Endothelial cell (in vitro differentiated cells): ENCODE measurements around the gene PNLDC1. TPM values are rescaled to one million over a fixed set of nuclear protein-coding genes. Genes with fewer than 3 reads are reported as not detected.

Experiments
- DNase-seq: peaks from one replicate; pipeline ENCODE4 v3.0.0; 2021; ENCODE audit warnings: low spot score
- H3K27ac Mint-ChIP-seq: one replicate; pipeline ENCODE4 v1.8.0; 2021; ENCODE audit warnings: mixed read lengths, inconsistent platforms; ENCODE audit not compliant: unreplicated experiment
- H3K27me3 Mint-ChIP-seq: one replicate; pipeline ENCODE4 v1.8.0; 2021; ENCODE audit warnings: mild to moderate bottlenecking, moderate library complexity, mixed read lengths, inconsistent platforms; ENCODE audit not compliant: unreplicated experiment
- H3K36me3 Mint-ChIP-seq: one replicate; pipeline ENCODE4 v1.8.0; 2021; ENCODE audit warnings: mild to moderate bottlenecking, low read depth, mixed read lengths, inconsistent platforms; ENCODE audit not compliant: unreplicated experiment
- H3K4me1 Mint-ChIP-seq: one replicate; pipeline ENCODE4 v1.8.0; 2021; ENCODE audit warnings: mild to moderate bottlenecking, mixed read lengths, inconsistent platforms; ENCODE audit not compliant: unreplicated experiment
- H3K4me3 Mint-ChIP-seq: one replicate; pipeline ENCODE4 v1.8.0; 2021; ENCODE audit warnings: mild to moderate bottlenecking, mixed read lengths, inconsistent platforms; ENCODE audit not compliant: unreplicated experiment
- H3K9me3 Mint-ChIP-seq: one replicate; pipeline ENCODE4 v1.8.0; 2021; ENCODE audit warnings: mixed read lengths, inconsistent platforms; ENCODE audit not compliant: unreplicated experiment
- CTCF ChIP-seq: fragments of 200-600 bp; sonication (generic); IDR thresholded peaks from one replicate; pipeline ENCODE4 v1.5.0; 2021; ENCODE audit warnings: antibody characterized with exemption; ENCODE audit not compliant: unreplicated experiment
- total RNA-seq: library from RNA; stranded (reverse); fragmentation: NEBNext Ultra II Directional; extraction: Animal tissue kit (Norgen Biotek cat#: 25700); gene quantifications from one replicate; pipeline ENCODE4 v1.2.1, GENCODE V29; 2021; ENCODE audit not compliant: unreplicated experiment

PNLDC1 gene
- total RNA-seq, 1 donor from 2014 or later, result not detected

GRCh38 chr6:159760602-159761057, 39.4 kb upstream of the PNLDC1 start:
- H3K27me3 Mint-ChIP-seq, result peaks cover 16% of the 10 kb centered on the region
- peaks cover 33% of the 10 kb centered on the region for H3K4me1 Mint-ChIP-seq
- H3K27ac Mint-ChIP-seq, result peak overlapping the region; percentile 99
- H3K9me3 Mint-ChIP-seq, result no peaks in the 10 kb centered on the region
- H3K36me3 Mint-ChIP-seq, result peaks cover 29% of the 10 kb centered on the region
- no peak for TF ChIP-seq CTCF
- H3K4me3 Mint-ChIP-seq, result peak overlapping the region; percentile 94
- DNase-seq, result peak; percentile 16

GRCh38 chr6:159761129-159761872, 38.8 kb upstream of the PNLDC1 start:
- H3K4me3 Mint-ChIP-seq, result peak overlapping the region; percentile 94
- no peaks in the 10 kb centered on the region for H3K9me3 Mint-ChIP-seq
- peak; percentile 50 for DNase-seq
- no peak for TF ChIP-seq CTCF
- H3K4me1 Mint-ChIP-seq, result peaks cover 35% of the 10 kb centered on the region
- peak overlapping the region; percentile 99 for H3K27ac Mint-ChIP-seq
- H3K36me3 Mint-ChIP-seq, result peaks cover 32% of the 10 kb centered on the region
- peaks cover 16% of the 10 kb centered on the region for H3K27me3 Mint-ChIP-seq

GRCh38 chr6:159761873-159762680, 38.0 kb upstream of the PNLDC1 start, which contains the start of gene ACAT2:
Gene ACAT2, plus strand, starts transcription at chr6:159762045. Its CDS starts 43 bp downstream, at chr6:159762088.
- Mint-ChIP-seq H3K27me3 (peaks cover 16% of the 10 kb centered on the region), H3K4me1 (peaks cover 35% of the 10 kb centered on the region), H3K27ac (peak within 1 kb of the TSS; percentile 99), H3K9me3 (no peaks in the 10 kb centered on the region), H3K4me3 (peak within 1 kb of the TSS; percentile 94), H3K36me3 (peaks cover 39% of the 10 kb centered on the region)
- TF ChIP-seq CTCF, result no peak
- peak; percentile 91 for DNase-seq

- TF ChIP-seq CTCF, result no peak
- Mint-ChIP-seq H3K4me1 (peaks cover 35% of the 10 kb centered on the region), H3K27me3 (peaks cover 16% of the 10 kb centered on the region), H3K36me3 (peaks cover 41% of the 10 kb centered on the region), H3K4me3 (peak overlapping the region; percentile 92), H3K27ac (peak overlapping the region; percentile 50), H3K9me3 (no peaks in the 10 kb centered on the region)
- no peak for DNase-seq
These were observed 37.3 kb upstream of the PNLDC1 start for GRCh38 chr6:159762681-159763293.
